ENCODE measurements around the gene CHST2. TPM values are rescaled to one million over a fixed set of nuclear protein-coding genes. Genes with fewer than 3 reads are reported as not detected.

The CHST2 gene
- total RNA-seq, 1 experiment from 2014 or later, result 0.26 TPM

- H3K27me3 ChIP-seq (ENCODE audit: control insufficient read depth, insufficient read depth, low read length), result peaks cover 8% of the 10 kb centered on the region
- ATAC-seq (no peak), DNase-seq (ENCODE audit: low read depth, low spot score) (no peak)
- TF ChIP-seq POLR2AphosphoS5 (IDR thresholded peaks at IDR 0.05; ENCODE audit: low read depth, low read length), result no peak
- no peak for TF ChIP-seq TCF7L2 (IDR thresholded peaks at IDR 0.05; ENCODE audit: low read depth, low read length)
- TF ChIP-seq CTCF (IDR thresholded peaks at IDR 0.05), result no peak
- no peak for TF ChIP-seq REST (IDR thresholded peaks at IDR 0.05; ENCODE audit: insufficient read depth in 1 of 2, low read depth in 2 of 2, low read length in 1 of 2)
- TF ChIP-seq SIN3A (IDR thresholded peaks at IDR 0.05; ENCODE audit: borderline replicate concordance, insufficient read depth, low read depth, low read length), result no peak
- ChIA-PET CTCF (no interaction called here), POLR2A (no interaction called here)
- intact Hi-C loops (cut with micrococcal nuclease; ENCODE audit: unreplicated experiment), result no loop called here
- no peaks in the 10 kb centered on the region for H3K36me3 ChIP-seq (ENCODE audit: control insufficient read depth, insufficient read depth, low read length)
- BruUV-seq (replicated peaks), result no TSS peak
- no peak overlapping the region for H3K4me3 ChIP-seq (ENCODE audit: low read depth in 2 of 2, low read length in 2 of 2)
- no peaks in the 10 kb centered on the region for H3K9me3 ChIP-seq (ENCODE audit: control insufficient read depth, insufficient read depth, low read depth, low read length)
- no peak overlapping the region for H3K27ac ChIP-seq (ENCODE audit: low read length)
- no peaks in the 10 kb centered on the region for H3K4me1 ChIP-seq (ENCODE audit: control insufficient read depth, insufficient read depth, low read length)
- in situ Hi-C loops (cut with HindIII; ENCODE audit: low pct_unique_long_range_greater_than_20kb, low sequenced_read_pairs), result no loop called here
Measured at GRCh38 chr3:143083781-143084180, 35.8 kb upstream of the CHST2 start.

- POLR2A ChIA-PET, result no interaction called here
Measured at GRCh38 chr3:143084856-143085731, 34.5 kb upstream of the CHST2 start.

More at GRCh38 chr3:143084856-143085731, 34.5 kb upstream of the CHST2 start:
- H3K4me3 ChIP-seq (ENCODE audit: low read depth in 2 of 2, low read length in 2 of 2), result no peak overlapping the region
- no TSS peak for BruUV-seq (replicated peaks)
- CTCF ChIA-PET, result no interaction called here
- intact Hi-C loops (cut with micrococcal nuclease; ENCODE audit: unreplicated experiment) (no loop called here), in situ Hi-C loops (cut with HindIII; ENCODE audit: low pct_unique_long_range_greater_than_20kb, low sequenced_read_pairs) (no loop called here)
- no peaks in the 10 kb centered on the region for H3K4me1 ChIP-seq (ENCODE audit: control insufficient read depth, insufficient read depth, low read length)
- TF ChIP-seq CTCF (IDR thresholded peaks at IDR 0.05) (no peak), POLR2AphosphoS5 (IDR thresholded peaks at IDR 0.05; ENCODE audit: low read depth, low read length) (no peak), TCF7L2 (IDR thresholded peaks at IDR 0.05; ENCODE audit: low read depth, low read length) (no peak), REST (IDR thresholded peaks at IDR 0.05; ENCODE audit: insufficient read depth in 1 of 2, low read depth in 2 of 2, low read length in 1 of 2) (no peak), SIN3A (IDR thresholded peaks at IDR 0.05; ENCODE audit: borderline replicate concordance, insufficient read depth, low read depth, low read length) (no peak)
- H3K27me3 ChIP-seq (ENCODE audit: control insufficient read depth, insufficient read depth, low read length), result peaks cover 7% of the 10 kb centered on the region
- H3K9me3 ChIP-seq (ENCODE audit: control insufficient read depth, insufficient read depth, low read depth, low read length), result no peaks in the 10 kb centered on the region
- no peak for DNase-seq (ENCODE audit: low read depth, low spot score)
- no peaks in the 10 kb centered on the region for H3K36me3 ChIP-seq (ENCODE audit: control insufficient read depth, insufficient read depth, low read length)
- H3K27ac ChIP-seq (ENCODE audit: low read length), result no peak overlapping the region
- ATAC-seq, result no peak; the same call in 1 of the 2 replicates
